ENCODE measurements around the gene ZBED4. TPM values are rescaled to one million over a fixed set of nuclear protein-coding genes. Genes with fewer than 3 reads are reported as not detected.

The ZBED4 gene
- total RNA-seq, 4 donors from 2014 or later, result 10.0 to 21.6 (median 11.4) TPM

- DNase-seq (ENCODE audit: low spot score) (no peak), ATAC-seq (ENCODE audit: low FRiP score) (no peak)
- no peak for TF ChIP-seq CTCF (IDR thresholded peaks at IDR 0.05)
These were observed 56.0 kb downstream of the ZBED4 start for GRCh38 chr22:49909476-49910205.

GRCh38 chr22:49910229-49911155 lies 56.8 kb downstream of the ZBED4 start:
- ATAC-seq (ENCODE audit: low FRiP score), result no peak
- DNase-seq (ENCODE audit: low spot score), result no peak
- TF ChIP-seq CTCF (IDR thresholded peaks at IDR 0.05), result no peak

- no peak for DNase-seq (ENCODE audit: low spot score)
- no peak for ATAC-seq (ENCODE audit: low FRiP score)
- TF ChIP-seq CTCF (IDR thresholded peaks at IDR 0.05), result no peak
These were observed 58.4 kb downstream of the ZBED4 start for GRCh38 chr22:49911881-49912625.

GRCh38 chr22:49913026-49913425 lies 59.4 kb downstream of the ZBED4 start:
- TF ChIP-seq CTCF (IDR thresholded peaks at IDR 0.05), result no peak
- DNase-seq (ENCODE audit: low spot score), result no peak
- no peak for ATAC-seq (ENCODE audit: low FRiP score)

GRCh38 chr22:49913446-49913845 lies 59.8 kb downstream of the ZBED4 start:
- TF ChIP-seq CTCF (IDR thresholded peaks at IDR 0.05), result no peak
- ATAC-seq (ENCODE audit: low FRiP score), result no peak
- no peak for DNase-seq (ENCODE audit: low spot score)

GRCh38 chr22:49914256-49914655 lies 60.6 kb downstream of the ZBED4 start:
- DNase-seq (ENCODE audit: low spot score) (no peak), ATAC-seq (ENCODE audit: low FRiP score) (no peak)
- no peak for TF ChIP-seq CTCF (IDR thresholded peaks at IDR 0.05)
